Sigmoid colon (tissue), 4 donors: ENCODE results near the gene DIP2C.

Source experiments
- EP300 ChIP-seq, 4 donors: sonication (generic); formaldehyde crosslinking; IDR thresholded peaks; one replicate each; pipeline ENCODE4 v1.6.1; 2017; ENCODE audit warnings: antibody characterized with exemption in 4 of 4
- POLR2A ChIP-seq, 2 donors: fragments of 450-650 bp; IDR thresholded peaks; one replicate each; pipeline ENCODE4 v1.6.1; 2016; ENCODE audit warnings: antibody characterized with exemption in 2 of 2, mild to moderate bottlenecking in 2 of 2, moderate library complexity in 2 of 2
- POLR2AphosphoS5 ChIP-seq, 4 donors: sonication (generic); formaldehyde crosslinking; IDR thresholded peaks; one replicate each; pipeline ENCODE4 v1.6.1; 2017; ENCODE audit warnings: antibody characterized with exemption in 4 of 4
- TF ChIP-seq, protein P1 (sequence below), 4 experiments: fragments of 450-650 bp in 3 of 4; fragments of 200-600 bp in 1 of 4; IDR thresholded peaks; one replicate each; pipeline ENCODE4 v1.5.1; 2016 to 2019; ENCODE audit warnings: antibody characterized with exemption in 4 of 4, mild to moderate bottlenecking in 3 of 4, moderate library complexity in 2 of 4

DNA sequence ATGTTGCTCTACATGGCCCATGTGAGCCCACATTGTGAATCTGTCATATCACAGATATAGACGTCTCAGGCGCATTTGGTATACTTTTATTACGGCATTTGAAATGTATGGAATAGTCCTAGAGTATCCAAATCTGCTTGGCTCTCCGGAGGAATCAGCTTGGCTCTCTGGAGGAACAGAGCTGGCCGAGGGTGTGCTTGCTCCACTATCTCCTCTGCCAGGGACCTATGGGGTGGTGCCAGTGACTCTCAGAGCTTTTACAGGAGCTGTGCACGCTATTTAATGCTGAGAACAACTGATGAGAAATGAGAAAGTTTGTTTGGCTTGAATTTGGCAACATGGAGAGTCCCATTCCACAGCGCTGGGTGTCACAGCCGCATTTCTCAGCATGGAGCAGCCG, 410.2 kb downstream of the DIP2C start:
- TF ChIP-seq, protein P1, sequence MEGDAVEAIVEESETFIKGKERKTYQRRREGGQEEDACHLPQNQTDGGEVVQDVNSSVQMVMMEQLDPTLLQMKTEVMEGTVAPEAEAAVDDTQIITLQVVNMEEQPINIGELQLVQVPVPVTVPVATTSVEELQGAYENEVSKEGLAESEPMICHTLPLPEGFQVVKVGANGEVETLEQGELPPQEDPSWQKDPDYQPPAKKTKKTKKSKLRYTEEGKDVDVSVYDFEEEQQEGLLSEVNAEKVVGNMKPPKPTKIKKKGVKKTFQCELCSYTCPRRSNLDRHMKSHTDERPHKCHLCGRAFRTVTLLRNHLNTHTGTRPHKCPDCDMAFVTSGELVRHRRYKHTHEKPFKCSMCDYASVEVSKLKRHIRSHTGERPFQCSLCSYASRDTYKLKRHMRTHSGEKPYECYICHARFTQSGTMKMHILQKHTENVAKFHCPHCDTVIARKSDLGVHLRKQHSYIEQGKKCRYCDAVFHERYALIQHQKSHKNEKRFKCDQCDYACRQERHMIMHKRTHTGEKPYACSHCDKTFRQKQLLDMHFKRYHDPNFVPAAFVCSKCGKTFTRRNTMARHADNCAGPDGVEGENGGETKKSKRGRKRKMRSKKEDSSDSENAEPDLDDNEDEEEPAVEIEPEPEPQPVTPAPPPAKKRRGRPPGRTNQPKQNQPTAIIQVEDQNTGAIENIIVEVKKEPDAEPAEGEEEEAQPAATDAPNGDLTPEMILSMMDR (IDR thresholded peaks at IDR 0.05): no peak
- TF ChIP-seq POLR2A (IDR thresholded peaks at IDR 0.05) (no peak), POLR2AphosphoS5 (IDR thresholded peaks at IDR 0.05) (no peak), EP300 (IDR thresholded peaks at IDR 0.05) (no peak)
